H1 (cell line): Measurements from ENCODE around the gene LINC01488.

Experiments
- CREB1 ChIP-seq: IDR thresholded peaks from 2 replicates; pipeline ENCODE4 v1.6.1; 2012; ENCODE audit warnings: inconsistent platforms
- EZH2 ChIP-seq: fragments of 200-600 bp; sonication (generic); IDR thresholded peaks from 2 replicates; pipeline ENCODE4 v1.7.1; 2012; ENCODE audit warnings: low read depth, mild to moderate bottlenecking, moderate library complexity, low read length, inconsistent platforms; ENCODE audit not compliant: severe bottlenecking
- GTF2F1 ChIP-seq: IDR thresholded peaks from 2 replicates; pipeline ENCODE4 v1.6.1; 2012; ENCODE audit warnings: low read depth, low read length, improper control_type of control experiment, borderline replicate concordance
- HDAC6 ChIP-seq: IDR thresholded peaks from one replicate; pipeline ENCODE4 v1.7.1; 2012; ENCODE audit warnings: low read depth, mild to moderate bottlenecking, inconsistent platforms, low read length, moderate library complexity
- JUN ChIP-seq: IDR thresholded peaks from 2 replicates; pipeline ENCODE4 v1.6.1; 2011; ENCODE audit warnings: low read depth, mild to moderate bottlenecking, improper control_type of control experiment, low read length
- PHF8 ChIP-seq: fragments of 200-600 bp; sonication (generic); conservative IDR thresholded peaks from 2 replicates; pipeline ENCODE4 v1.7.1; 2012; ENCODE audit warnings: low read depth, mild to moderate bottlenecking, inconsistent platforms, low read length, moderate library complexity
- POLR2A ChIP-seq, 2 experiments: IDR thresholded peaks; 1 replicate in 1 of 2; 2 replicates in 1 of 2; pipeline ENCODE4 v1.6.1; 2011; ENCODE audit warnings: low read depth in 2 of 2, low read length in 2 of 2, mild to moderate bottlenecking in 2 of 2; ENCODE audit errors: control extremely low read depth in 1 of 2
- RAD21 ChIP-seq, 2 experiments: IDR thresholded peaks in 1 of 2; conservative IDR thresholded peaks in 1 of 2; 2 replicates each; pipeline ENCODE4 v1.6.1; 2011; ENCODE audit warnings: low read depth in 2 of 2, low read length in 2 of 2, improper control_type of control experiment in 1 of 2, inconsistent platforms in 1 of 2, mild to moderate bottlenecking in 1 of 2, moderate library complexity in 1 of 2
- RFX5 ChIP-seq: IDR thresholded peaks from 2 replicates; pipeline ENCODE4 v1.6.1; 2011; ENCODE audit warnings: low read depth, low read length, improper control_type of control experiment, borderline replicate concordance
- SIN3A ChIP-seq, 2 experiments: IDR thresholded peaks in 1 of 2; conservative IDR thresholded peaks in 1 of 2; 2 replicates each; pipeline ENCODE4 v1.6.1; 2011 to 2012; ENCODE audit warnings: low read length in 2 of 2, improper control_type of control experiment in 1 of 2, low read depth in 1 of 2, mild to moderate bottlenecking in 1 of 2
- SP1 ChIP-seq: IDR thresholded peaks from 2 replicates; pipeline ENCODE4 v1.6.1; 2011; ENCODE audit warnings: low read depth, low read length
- TAF1 ChIP-seq: IDR thresholded peaks from 2 replicates; pipeline ENCODE4 v1.6.1; 2011; ENCODE audit warnings: mild to moderate bottlenecking, low read depth, low read length
- TF ChIP-seq, protein P1 (sequence below), 3 experiments: IDR thresholded peaks; 1 replicate in 2 of 3; 2 replicates in 1 of 3; pipeline versions ENCODE4 v1.5.1 to v1.6.1; 2011; ENCODE audit warnings: low read length in 3 of 3, mild to moderate bottlenecking in 3 of 3, inconsistent platforms in 2 of 3, low read depth in 1 of 3, moderate library complexity in 1 of 3; ENCODE audit not compliant: insufficient read depth in 1 of 3; ENCODE audit errors: control extremely low read depth in 1 of 3
- TF ChIP-seq, protein P2 (sequence below): IDR thresholded peaks from 2 replicates; pipeline ENCODE4 v1.6.1; 2012; ENCODE audit warnings: inconsistent platforms

DNA sequence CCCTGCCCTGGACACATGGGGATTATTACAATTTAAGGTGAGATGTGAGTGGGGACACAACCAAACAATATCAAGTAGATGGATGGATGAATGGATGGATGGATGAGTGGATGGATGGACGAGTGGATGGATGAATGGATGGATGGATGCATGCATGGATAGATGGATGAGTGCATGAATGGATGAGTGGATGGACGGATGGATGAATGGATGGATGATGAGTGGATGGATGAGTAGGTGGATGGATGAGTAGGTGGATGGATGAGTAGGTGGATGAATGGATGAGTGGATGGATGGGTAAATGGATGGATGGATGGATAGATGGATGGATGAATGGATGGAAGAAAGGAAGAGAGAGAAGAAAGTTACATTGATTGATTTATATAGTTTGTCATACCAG, 859 bp downstream of the LINC01488 start:
- TF ChIP-seq SP1 (no peak), EZH2 (no peak), SIN3A (conservative IDR thresholded peaks at IDR 0.05 in 1 of 2, IDR thresholded peaks at IDR 0.05 in 1 of 2; ENCODE audit: low read depth in 1 of 2, low read length in 2 of 2) (no peak), POLR2A (IDR thresholded peaks at IDR 0.05; ENCODE audit: control extremely low read depth in 1 of 2, low read depth in 2 of 2, low read length in 2 of 2) (no peak), RAD21 (IDR thresholded peaks at IDR 0.05 in 1 of 2, conservative IDR thresholded peaks at IDR 0.05 in 1 of 2; ENCODE audit: low read depth in 2 of 2, low read length in 2 of 2) (no peak), RFX5 (no peak), HDAC6 (no peak), JUN (no peak), GTF2F1 (no peak), CREB1 (no peak), TAF1 (no peak), PHF8 (no peak)
- TF ChIP-seq, protein P1, sequence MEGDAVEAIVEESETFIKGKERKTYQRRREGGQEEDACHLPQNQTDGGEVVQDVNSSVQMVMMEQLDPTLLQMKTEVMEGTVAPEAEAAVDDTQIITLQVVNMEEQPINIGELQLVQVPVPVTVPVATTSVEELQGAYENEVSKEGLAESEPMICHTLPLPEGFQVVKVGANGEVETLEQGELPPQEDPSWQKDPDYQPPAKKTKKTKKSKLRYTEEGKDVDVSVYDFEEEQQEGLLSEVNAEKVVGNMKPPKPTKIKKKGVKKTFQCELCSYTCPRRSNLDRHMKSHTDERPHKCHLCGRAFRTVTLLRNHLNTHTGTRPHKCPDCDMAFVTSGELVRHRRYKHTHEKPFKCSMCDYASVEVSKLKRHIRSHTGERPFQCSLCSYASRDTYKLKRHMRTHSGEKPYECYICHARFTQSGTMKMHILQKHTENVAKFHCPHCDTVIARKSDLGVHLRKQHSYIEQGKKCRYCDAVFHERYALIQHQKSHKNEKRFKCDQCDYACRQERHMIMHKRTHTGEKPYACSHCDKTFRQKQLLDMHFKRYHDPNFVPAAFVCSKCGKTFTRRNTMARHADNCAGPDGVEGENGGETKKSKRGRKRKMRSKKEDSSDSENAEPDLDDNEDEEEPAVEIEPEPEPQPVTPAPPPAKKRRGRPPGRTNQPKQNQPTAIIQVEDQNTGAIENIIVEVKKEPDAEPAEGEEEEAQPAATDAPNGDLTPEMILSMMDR (IDR thresholded peaks at IDR 0.05; ENCODE audit: control extremely low read depth in 1 of 3, insufficient read depth in 1 of 3, low read depth in 1 of 3, low read length in 3 of 3), result no peak
- TF ChIP-seq, protein P2, sequence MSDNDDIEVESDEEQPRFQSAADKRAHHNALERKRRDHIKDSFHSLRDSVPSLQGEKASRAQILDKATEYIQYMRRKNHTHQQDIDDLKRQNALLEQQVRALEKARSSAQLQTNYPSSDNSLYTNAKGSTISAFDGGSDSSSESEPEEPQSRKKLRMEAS, result no peak
